HepG2 (cell line): ENCODE data around the gene ADD2. TPM values are rescaled to one million over a fixed set of nuclear protein-coding genes. Genes with fewer than 3 reads are reported as not detected.
A peak's percentile ranks its signal among the peaks of the same experiment; 100 is the strongest.

ENCODE experiments used
- IRF2 ChIP-seq: IDR thresholded peaks from 2 replicates; pipeline ENCODE4 v1.6.1; 2018; ENCODE audit warnings: missing genetic modification reagents, missing compliant biosample characterization
- JUND ChIP-seq: sonication (generic); formaldehyde crosslinking; IDR thresholded peaks from 2 replicates; pipeline ENCODE4 v1.8.0; 2022; ENCODE audit warnings: mild to moderate bottlenecking, missing genetic modification reagents
- MIER3 ChIP-seq: IDR thresholded peaks from 2 replicates; pipeline ENCODE4 v1.6.1; 2016; ENCODE audit warnings: missing compliant biosample characterization, borderline replicate concordance
- PHF20 ChIP-seq: sonication (generic); formaldehyde crosslinking; IDR thresholded peaks from 2 replicates; pipeline ENCODE4 v1.5.0; 2020; ENCODE audit warnings: mild to moderate bottlenecking, missing genetic modification reagents
- PHF21A ChIP-seq: sonication (generic); formaldehyde crosslinking; IDR thresholded peaks from 2 replicates; pipeline ENCODE4 v1.5.0; 2020; ENCODE audit warnings: mild to moderate bottlenecking, missing genetic modification reagents
- PPARG ChIP-seq: conservative IDR thresholded peaks from 2 replicates; pipeline ENCODE4 v1.6.1; 2016; ENCODE audit warnings: missing biosample characterization, missing genetic modification reagents
- ZNF343 ChIP-seq: sonication (generic); formaldehyde crosslinking; IDR thresholded peaks from 2 replicates; pipeline ENCODE4 v1.4.0; 2020; ENCODE audit warnings: mild to moderate bottlenecking, missing genetic modification reagents
- ZNF367 ChIP-seq: sonication (generic); formaldehyde crosslinking; IDR thresholded peaks from 2 replicates; pipeline ENCODE4 v1.4.0; 2020; ENCODE audit warnings: missing genetic modification reagents, borderline replicate concordance
- ZNF607 ChIP-seq: sonication (generic); formaldehyde crosslinking; IDR thresholded peaks from 2 replicates; pipeline ENCODE4 v1.5.1; 2020; ENCODE audit warnings: missing genetic modification reagents, mild to moderate bottlenecking, borderline replicate concordance
- ZNF615 ChIP-seq: sonication (generic); formaldehyde crosslinking; IDR thresholded peaks from 2 replicates; pipeline ENCODE4 v1.5.0; 2020; ENCODE audit warnings: mild to moderate bottlenecking, missing genetic modification reagents, borderline replicate concordance
- ZNF713 ChIP-seq: sonication (generic); formaldehyde crosslinking; IDR thresholded peaks from 2 replicates; pipeline ENCODE4 v1.4.0; 2020; ENCODE audit warnings: mild to moderate bottlenecking, missing genetic modification reagents
- polyA plus RNA-seq, 8 experiments: library from polyadenylated mRNA; depleted of rRNA in 3 of 8; stranded (reverse) in 7 of 8; unstranded in 1 of 8; fragments of >200 nt; fragmentation: Illumina TruSeq in 4 of 8; extraction: Trizol in 4 of 8; gene quantifications; 2 replicates each; pipeline versions ENCODE4 v1.2.1 to v1.2.3, GENCODE V29; 2011 to 2016; ENCODE audit warnings: low read depth in 4 of 8, missing spikeins in 1 of 8, mixed read lengths in 1 of 8; ENCODE audit not compliant: insufficient read depth in 1 of 8
- total RNA-seq, 5 experiments: library from RNA; depleted of rRNA; stranded (reverse); fragments of >200 nt; fragmentation: Illumina TruSeq; extraction: Trizol; gene quantifications; 2 replicates each; pipeline ENCODE4 v1.2.3, GENCODE V29; 2016; ENCODE audit warnings: low read depth in 1 of 5
- TF ChIP-seq, protein P1 (sequence below): IDR thresholded peaks from 2 replicates; pipeline ENCODE4 v1.6.1; 2016; ENCODE audit warnings: low read depth, control low read depth
- TF ChIP-seq, protein P2 (sequence below): sonication (generic); formaldehyde crosslinking; IDR thresholded peaks from 2 replicates; pipeline ENCODE4 v1.4.0; 2020; ENCODE audit warnings: missing genetic modification reagents, borderline replicate concordance
- TF ChIP-seq, protein P3 (sequence below): sonication (generic); formaldehyde crosslinking; IDR thresholded peaks from 2 replicates; pipeline ENCODE4; 2020; ENCODE audit warnings: missing genetic modification reagents, mild to moderate bottlenecking, borderline replicate concordance
- TF ChIP-seq, protein P4 (sequence below): sonication (generic); formaldehyde crosslinking; conservative IDR thresholded peaks from 2 replicates; pipeline ENCODE4 v1.8.1; 2023; ENCODE audit warnings: missing genetic modification reagents
- TF ChIP-seq, protein P5 (sequence below): sonication (generic); formaldehyde crosslinking; IDR thresholded peaks from 2 replicates; pipeline ENCODE4 v1.9.0; 2021; ENCODE audit warnings: missing genetic modification reagents, mild to moderate bottlenecking, borderline replicate concordance

ADD2 gene
- total and polyA plus RNA-seq, 2 of the 13 experiments (the other 11 are each of a cell fraction or from before 2014, with no cell fraction given) = 0.05 to 0.13 TPM

DNA sequence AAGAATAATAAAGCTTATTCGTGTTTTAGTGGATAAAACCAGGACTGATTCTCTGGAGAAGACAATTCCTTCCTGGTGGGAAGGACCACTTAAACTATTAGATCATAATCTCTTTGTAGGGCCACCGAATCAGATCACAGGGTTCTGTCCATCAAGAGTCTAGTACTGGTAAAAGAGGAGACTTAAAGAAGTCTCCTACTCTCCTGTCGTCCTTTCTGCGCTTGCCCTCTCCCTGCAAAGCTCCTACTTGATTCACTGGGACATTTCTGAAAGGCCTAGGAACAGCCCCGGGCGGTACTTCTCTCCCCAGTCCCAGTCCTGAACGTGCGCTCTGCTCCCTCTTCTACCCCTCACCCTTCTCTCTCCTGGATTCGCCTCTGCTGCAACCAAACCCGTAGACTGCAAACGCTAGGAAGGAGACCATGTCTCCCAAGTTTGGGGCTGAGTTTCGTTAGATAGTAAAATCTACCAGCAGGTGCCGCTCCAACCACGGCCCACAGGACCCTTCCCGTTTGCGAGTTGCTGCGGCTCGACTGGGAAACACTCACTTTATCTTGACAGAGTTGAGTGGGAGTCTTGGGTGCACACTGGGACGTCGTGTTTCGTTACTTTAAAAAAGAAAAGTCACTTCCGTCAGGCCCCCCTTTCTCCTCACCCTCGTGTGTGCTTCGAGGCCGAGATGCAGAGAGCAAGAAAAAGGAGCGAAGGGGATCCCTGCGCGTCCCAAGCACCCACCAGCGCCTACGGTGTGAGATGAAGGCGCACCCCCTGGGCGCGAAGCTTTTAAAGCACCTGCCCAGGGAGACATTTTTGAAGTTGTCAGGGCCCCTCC, 21.5 kb upstream of the ADD2 start (continued):
- TF ChIP-seq, protein P1, sequence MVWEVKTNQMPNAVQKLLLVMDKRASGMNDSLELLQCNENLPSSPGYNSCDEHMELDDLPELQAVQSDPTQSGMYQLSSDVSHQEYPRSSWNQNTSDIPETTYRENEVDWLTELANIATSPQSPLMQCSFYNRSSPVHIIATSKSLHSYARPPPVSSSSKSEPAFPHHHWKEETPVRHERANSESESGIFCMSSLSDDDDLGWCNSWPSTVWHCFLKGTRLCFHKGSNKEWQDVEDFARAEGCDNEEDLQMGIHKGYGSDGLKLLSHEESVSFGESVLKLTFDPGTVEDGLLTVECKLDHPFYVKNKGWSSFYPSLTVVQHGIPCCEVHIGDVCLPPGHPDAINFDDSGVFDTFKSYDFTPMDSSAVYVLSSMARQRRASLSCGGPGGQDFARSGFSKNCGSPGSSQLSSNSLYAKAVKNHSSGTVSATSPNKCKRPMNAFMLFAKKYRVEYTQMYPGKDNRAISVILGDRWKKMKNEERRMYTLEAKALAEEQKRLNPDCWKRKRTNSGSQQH (CRISPR knock-in tag) = no peak
- TF ChIP-seq ZNF713 (CRISPR knock-in tag) (no peak), ZNF343 (CRISPR knock-in tag) (no peak), ZNF615 (CRISPR knock-in tag) (no peak), PHF21A (CRISPR knock-in tag) (no peak), ZNF607 (CRISPR knock-in tag) (no peak), PPARG (CRISPR knock-in tag) (no peak), PHF20 (CRISPR knock-in tag) (no peak), JUND (CRISPR knock-in tag) (no peak), IRF2 (CRISPR knock-in tag) (peak; percentile 53; the same call in 1 of the 2 replicates), ZNF367 (CRISPR knock-in tag) (no peak), MIER3 (CRISPR knock-in tag) (0 out of 2 replicates have a peak, but pooled peaks have one; percentile 74)
- TF ChIP-seq, protein P2, sequence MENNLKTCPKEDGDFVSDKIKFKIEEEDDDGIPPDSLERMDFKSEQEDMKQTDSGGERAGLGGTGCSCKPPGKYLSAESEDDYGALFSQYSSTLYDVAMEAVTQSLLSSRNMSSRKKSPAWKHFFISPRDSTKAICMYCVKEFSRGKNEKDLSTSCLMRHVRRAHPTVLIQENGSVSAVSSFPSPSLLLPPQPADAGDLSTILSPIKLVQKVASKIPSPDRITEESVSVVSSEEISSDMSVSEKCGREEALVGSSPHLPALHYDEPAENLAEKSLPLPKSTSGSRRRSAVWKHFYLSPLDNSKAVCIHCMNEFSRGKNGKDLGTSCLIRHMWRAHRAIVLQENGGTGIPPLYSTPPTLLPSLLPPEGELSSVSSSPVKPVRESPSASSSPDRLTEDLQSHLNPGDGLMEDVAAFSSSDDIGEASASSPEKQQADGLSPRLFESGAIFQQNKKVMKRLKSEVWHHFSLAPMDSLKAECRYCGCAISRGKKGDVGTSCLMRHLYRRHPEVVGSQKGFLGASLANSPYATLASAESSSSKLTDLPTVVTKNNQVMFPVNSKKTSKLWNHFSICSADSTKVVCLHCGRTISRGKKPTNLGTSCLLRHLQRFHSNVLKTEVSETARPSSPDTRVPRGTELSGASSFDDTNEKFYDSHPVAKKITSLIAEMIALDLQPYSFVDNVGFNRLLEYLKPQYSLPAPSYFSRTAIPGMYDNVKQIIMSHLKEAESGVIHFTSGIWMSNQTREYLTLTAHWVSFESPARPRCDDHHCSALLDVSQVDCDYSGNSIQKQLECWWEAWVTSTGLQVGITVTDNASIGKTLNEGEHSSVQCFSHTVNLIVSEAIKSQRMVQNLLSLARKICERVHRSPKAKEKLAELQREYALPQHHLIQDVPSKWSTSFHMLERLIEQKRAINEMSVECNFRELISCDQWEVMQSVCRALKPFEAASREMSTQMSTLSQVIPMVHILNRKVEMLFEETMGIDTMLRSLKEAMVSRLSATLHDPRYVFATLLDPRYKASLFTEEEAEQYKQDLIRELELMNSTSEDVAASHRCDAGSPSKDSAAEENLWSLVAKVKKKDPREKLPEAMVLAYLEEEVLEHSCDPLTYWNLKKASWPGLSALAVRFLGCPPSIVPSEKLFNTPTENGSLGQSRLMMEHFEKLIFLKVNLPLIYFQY (CRISPR knock-in tag) = peak; percentile 60; the same call in 1 of the 2 replicates
- TF ChIP-seq, protein P3, sequence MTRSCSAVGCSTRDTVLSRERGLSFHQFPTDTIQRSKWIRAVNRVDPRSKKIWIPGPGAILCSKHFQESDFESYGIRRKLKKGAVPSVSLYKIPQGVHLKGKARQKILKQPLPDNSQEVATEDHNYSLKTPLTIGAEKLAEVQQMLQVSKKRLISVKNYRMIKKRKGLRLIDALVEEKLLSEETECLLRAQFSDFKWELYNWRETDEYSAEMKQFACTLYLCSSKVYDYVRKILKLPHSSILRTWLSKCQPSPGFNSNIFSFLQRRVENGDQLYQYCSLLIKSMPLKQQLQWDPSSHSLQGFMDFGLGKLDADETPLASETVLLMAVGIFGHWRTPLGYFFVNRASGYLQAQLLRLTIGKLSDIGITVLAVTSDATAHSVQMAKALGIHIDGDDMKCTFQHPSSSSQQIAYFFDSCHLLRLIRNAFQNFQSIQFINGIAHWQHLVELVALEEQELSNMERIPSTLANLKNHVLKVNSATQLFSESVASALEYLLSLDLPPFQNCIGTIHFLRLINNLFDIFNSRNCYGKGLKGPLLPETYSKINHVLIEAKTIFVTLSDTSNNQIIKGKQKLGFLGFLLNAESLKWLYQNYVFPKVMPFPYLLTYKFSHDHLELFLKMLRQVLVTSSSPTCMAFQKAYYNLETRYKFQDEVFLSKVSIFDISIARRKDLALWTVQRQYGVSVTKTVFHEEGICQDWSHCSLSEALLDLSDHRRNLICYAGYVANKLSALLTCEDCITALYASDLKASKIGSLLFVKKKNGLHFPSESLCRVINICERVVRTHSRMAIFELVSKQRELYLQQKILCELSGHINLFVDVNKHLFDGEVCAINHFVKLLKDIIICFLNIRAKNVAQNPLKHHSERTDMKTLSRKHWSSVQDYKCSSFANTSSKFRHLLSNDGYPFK (CRISPR knock-in tag) = peak; percentile 36; the same call in 1 of the 2 replicates
- TF ChIP-seq, protein P4, sequence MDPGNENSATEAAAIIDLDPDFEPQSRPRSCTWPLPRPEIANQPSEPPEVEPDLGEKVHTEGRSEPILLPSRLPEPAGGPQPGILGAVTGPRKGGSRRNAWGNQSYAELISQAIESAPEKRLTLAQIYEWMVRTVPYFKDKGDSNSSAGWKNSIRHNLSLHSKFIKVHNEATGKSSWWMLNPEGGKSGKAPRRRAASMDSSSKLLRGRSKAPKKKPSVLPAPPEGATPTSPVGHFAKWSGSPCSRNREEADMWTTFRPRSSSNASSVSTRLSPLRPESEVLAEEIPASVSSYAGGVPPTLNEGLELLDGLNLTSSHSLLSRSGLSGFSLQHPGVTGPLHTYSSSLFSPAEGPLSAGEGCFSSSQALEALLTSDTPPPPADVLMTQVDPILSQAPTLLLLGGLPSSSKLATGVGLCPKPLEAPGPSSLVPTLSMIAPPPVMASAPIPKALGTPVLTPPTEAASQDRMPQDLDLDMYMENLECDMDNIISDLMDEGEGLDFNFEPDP = no peak
- TF ChIP-seq, protein P5, sequence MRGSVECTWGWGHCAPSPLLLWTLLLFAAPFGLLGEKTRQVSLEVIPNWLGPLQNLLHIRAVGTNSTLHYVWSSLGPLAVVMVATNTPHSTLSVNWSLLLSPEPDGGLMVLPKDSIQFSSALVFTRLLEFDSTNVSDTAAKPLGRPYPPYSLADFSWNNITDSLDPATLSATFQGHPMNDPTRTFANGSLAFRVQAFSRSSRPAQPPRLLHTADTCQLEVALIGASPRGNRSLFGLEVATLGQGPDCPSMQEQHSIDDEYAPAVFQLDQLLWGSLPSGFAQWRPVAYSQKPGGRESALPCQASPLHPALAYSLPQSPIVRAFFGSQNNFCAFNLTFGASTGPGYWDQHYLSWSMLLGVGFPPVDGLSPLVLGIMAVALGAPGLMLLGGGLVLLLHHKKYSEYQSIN (CRISPR knock-in tag) = no peak
